ENCODE measurements around the gene MCAM.

MCAM gene

GRCh38 chr11:119322360-119322739, 5.4 kb upstream of the MCAM start:
- TF ChIP-seq TCF12 (IDR thresholded peaks at IDR 0.05; ENCODE audit: low read depth) (no peak), RAD21 (IDR thresholded peaks at IDR 0.05; ENCODE audit: low read depth) (no peak), TAF1 (IDR thresholded peaks at IDR 0.05; ENCODE audit: low read depth) (no peak), NFIC (IDR thresholded peaks at IDR 0.05) (no peak), EP300 (IDR thresholded peaks at IDR 0.05; ENCODE audit: borderline replicate concordance) (no peak), CREB1 (IDR thresholded peaks at IDR 0.05; ENCODE audit: low read depth) (no peak), EGR1 (IDR thresholded peaks at IDR 0.05) (no peak), FOXM1 (IDR thresholded peaks at IDR 0.05; ENCODE audit: borderline replicate concordance, low read depth) (no peak)

- TF ChIP-seq USF1 (IDR thresholded peaks at IDR 0.05) (no peak), TAF1 (IDR thresholded peaks at IDR 0.05; ENCODE audit: low read depth) (peak; percentile 67; the same call in 1 of the 2 replicates), ZBTB7A (IDR thresholded peaks at IDR 0.05; ENCODE audit: low read depth) (peak; percentile 12; the same call in 1 of the 2 replicates)
Measured at GRCh38 chr11:119320776-119321524, 4.0 kb upstream of the MCAM start.

GRCh38 chr11:119320240-119320775, 3.4 kb upstream of the MCAM start:
- no peak for TF ChIP-seq EGR1 (IDR thresholded peaks at IDR 0.05)
- TF ChIP-seq CEBPB (IDR thresholded peaks at IDR 0.05), result no peak
- TF ChIP-seq CREB1 (IDR thresholded peaks at IDR 0.05; ENCODE audit: low read depth), result no peak
- TF ChIP-seq ZBTB7A (IDR thresholded peaks at IDR 0.05; ENCODE audit: low read depth), result no peak
- TF ChIP-seq TEAD4 (IDR thresholded peaks at IDR 0.05), result no peak
- no peak for TF ChIP-seq MAX (IDR thresholded peaks at IDR 0.05)
- TF ChIP-seq NFIC (IDR thresholded peaks at IDR 0.05), result no peak
- TF ChIP-seq TCF12 (IDR thresholded peaks at IDR 0.05; ENCODE audit: low read depth), result no peak
- TF ChIP-seq USF1 (IDR thresholded peaks at IDR 0.05), result no peak
- no peak for TF ChIP-seq EP300 (IDR thresholded peaks at IDR 0.05; ENCODE audit: borderline replicate concordance)
- no peak for TF ChIP-seq RAD21 (IDR thresholded peaks at IDR 0.05; ENCODE audit: low read depth)
- TF ChIP-seq TAF1 (IDR thresholded peaks at IDR 0.05; ENCODE audit: low read depth), result no peak
- no peak for TF ChIP-seq YY1 (IDR thresholded peaks at IDR 0.05; ENCODE audit: low read depth)
- TF ChIP-seq REST (IDR thresholded peaks at IDR 0.05; ENCODE audit: low read depth), result no peak
- TF ChIP-seq FOXM1 (IDR thresholded peaks at IDR 0.05; ENCODE audit: borderline replicate concordance, low read depth), result no peak

GRCh38 chr11:119319700-119320239, 2.8 kb upstream of the MCAM start:
- no peak for TF ChIP-seq TCF12 (IDR thresholded peaks at IDR 0.05; ENCODE audit: low read depth)
- TF ChIP-seq EP300 (IDR thresholded peaks at IDR 0.05; ENCODE audit: borderline replicate concordance), result no peak
- TF ChIP-seq USF1 (IDR thresholded peaks at IDR 0.05), result no peak
- TF ChIP-seq TEAD4 (IDR thresholded peaks at IDR 0.05), result no peak
- TF ChIP-seq RAD21 (IDR thresholded peaks at IDR 0.05; ENCODE audit: low read depth), result no peak
- no peak for TF ChIP-seq ZBTB7A (IDR thresholded peaks at IDR 0.05; ENCODE audit: low read depth)
- no peak for TF ChIP-seq FOXM1 (IDR thresholded peaks at IDR 0.05; ENCODE audit: borderline replicate concordance, low read depth)
- no peak for TF ChIP-seq MAX (IDR thresholded peaks at IDR 0.05)
- TF ChIP-seq NFIC (IDR thresholded peaks at IDR 0.05), result no peak
- TF ChIP-seq REST (IDR thresholded peaks at IDR 0.05; ENCODE audit: low read depth), result no peak
- TF ChIP-seq TAF1 (IDR thresholded peaks at IDR 0.05; ENCODE audit: low read depth), result no peak
- TF ChIP-seq CEBPB (IDR thresholded peaks at IDR 0.05), result no peak
- no peak for TF ChIP-seq CREB1 (IDR thresholded peaks at IDR 0.05; ENCODE audit: low read depth)
- TF ChIP-seq YY1 (IDR thresholded peaks at IDR 0.05; ENCODE audit: low read depth), result no peak

GRCh38 chr11:119319136-119319699, 2.3 kb upstream of the MCAM start:
- 0 out of 2 replicates have a peak, but pooled peaks have one; percentile 34 for TF ChIP-seq ZBTB7A (IDR thresholded peaks at IDR 0.05; ENCODE audit: low read depth)
- TF ChIP-seq FOXM1 (IDR thresholded peaks at IDR 0.05; ENCODE audit: borderline replicate concordance, low read depth), result no peak
